HG03354 (cell line): ENCODE results near the gene PDGFA.

ENCODE experiments used
- ATAC-seq: cut with Tn5 transposase; IDR thresholded peaks from one replicate; pipeline ENCODE4 v1.9.1; 2021; ENCODE audit warnings: mild to moderate bottlenecking; ENCODE audit not compliant: unreplicated experiment, poor library complexity, severe bottlenecking

The PDGFA gene

DNA sequence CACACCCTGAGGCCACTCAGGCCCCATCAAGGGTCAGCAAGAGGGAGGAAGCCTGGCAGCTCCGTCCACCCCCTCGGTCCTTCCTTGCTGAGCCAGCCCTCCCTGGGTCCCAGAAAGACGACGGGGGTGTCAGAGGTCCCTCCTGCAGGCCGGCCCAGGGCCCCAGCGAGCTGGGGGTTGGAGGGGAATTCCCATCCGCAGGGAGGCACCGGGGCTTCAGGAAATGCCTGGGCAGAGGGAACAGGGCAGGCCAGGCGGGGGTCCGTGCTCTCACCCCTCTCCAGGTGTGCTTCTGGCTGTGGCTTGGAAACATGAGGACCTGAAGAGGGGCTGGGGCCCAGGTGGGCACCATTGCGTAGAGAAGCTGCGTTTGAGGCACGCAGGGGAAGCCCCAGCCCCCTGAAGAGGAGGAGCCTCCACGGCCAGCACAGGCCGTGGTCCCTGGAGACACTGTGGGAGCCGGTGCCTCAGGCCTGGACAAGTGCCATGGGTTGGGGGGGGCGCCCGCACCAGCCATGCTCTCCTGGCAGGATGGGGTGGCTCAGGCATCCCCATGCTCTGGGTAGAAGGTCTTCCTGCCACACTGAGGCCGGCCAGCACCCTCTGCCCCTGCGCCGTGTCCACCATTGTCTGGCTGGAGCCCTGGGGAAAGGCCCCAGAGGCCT, 66.7 kb downstream of the PDGFA start:
- no peak for ATAC-seq

DNA sequence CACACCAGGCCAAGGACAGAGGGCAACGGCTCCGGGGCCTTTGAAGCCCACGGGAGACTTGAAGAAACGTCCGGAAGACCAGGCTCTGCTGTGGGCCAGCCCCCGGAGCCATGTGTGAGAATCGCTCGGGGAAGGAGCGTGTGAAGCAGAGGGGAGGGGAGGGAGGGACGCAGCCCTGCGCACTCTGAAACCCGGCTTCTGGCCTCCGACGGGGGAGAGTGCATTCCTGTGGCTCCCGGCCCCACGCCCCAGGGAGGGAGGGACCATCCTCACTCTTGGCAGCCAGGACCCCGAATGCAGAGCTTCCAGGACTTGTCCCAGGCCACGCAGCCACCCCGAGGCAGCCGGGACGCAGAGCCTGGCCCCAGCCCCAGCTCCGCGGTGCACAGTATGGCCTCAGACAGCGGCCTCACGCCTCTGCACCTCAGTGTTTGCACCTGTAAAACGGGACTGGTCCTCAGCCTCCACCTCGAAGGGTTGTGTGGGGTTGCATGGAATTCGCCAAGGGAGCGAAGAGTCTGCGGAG, 67.4 kb downstream of the PDGFA start:
- no peak for ATAC-seq

- ATAC-seq, result no peak
Measured at GRCh38 chr7:451255-452225, 68.1 kb downstream of the PDGFA start.

DNA sequence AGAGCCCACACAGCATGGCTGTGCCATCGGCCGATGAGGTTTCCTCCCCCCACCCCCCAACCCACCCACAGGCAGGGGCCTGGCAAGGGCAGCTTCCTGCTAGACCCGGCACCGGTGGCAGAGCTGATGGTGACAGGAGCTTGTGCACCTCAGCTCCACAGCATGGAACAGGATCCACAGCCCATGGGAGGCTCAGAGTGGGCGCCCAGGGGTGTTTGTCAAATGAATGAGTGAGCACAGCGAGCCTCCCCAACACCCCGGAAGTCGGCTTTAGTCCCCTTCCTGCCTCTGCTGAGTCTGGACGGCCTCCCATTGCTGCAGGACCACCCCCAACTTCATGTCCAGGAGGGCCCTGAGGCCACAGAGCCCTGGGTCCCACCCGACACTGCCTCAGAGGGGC, 68.9 kb downstream of the PDGFA start:
- ATAC-seq, result no peak

DNA sequence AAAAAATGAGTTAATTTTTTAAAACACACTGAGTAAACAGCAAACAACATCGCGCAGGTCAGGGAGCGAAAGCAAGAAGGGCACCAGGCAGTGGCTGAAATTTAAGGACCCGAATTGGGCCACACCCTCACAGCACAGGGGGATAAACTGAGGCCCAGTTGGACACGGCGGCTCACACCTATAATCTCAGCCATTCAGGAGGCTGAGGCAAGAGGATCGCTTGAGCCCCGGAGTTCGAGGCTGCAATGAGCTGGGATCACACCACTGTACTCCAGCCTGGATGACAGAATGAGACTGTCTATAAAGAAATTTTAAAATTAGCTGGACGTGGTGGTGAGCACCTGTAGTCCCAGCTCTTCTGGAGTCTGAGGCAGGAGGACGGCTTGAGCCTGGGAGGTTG, 69.6 kb downstream of the PDGFA start:
- ATAC-seq, result no peak

DNA sequence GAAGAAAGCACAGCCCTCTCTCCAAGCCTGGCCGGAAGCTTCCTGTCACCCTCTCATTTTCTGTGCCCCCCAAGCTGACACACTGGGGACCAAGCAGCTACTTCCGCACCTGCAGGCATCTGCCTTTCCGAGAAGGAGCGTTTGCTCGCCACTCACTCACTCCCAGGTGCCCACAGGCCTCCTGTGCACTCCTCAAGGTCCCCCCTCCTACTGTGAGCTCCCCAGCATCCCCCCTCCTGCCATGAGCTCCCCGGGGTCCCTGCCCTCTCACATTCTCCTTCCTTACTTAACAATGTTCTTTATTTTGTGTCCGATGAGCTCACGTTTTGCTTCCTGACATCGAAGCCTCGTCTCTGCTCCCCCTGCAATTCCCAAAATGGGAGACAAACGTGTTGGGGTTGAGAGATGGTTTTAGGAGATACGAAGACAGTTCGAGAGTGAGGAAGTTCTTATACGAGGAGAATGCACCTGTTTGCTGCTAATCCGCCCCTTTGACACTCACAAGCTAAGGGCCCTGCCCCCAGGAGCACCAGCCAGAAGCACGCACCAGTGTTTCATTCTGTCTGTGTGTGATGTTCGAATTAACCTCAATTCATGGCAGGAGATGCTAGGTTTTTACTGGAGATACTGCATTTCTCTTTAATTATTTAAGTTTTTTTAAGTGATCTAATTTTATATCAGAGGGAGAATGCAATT, 70.2 kb downstream of the PDGFA start:
- ATAC-seq, result no peak

DNA sequence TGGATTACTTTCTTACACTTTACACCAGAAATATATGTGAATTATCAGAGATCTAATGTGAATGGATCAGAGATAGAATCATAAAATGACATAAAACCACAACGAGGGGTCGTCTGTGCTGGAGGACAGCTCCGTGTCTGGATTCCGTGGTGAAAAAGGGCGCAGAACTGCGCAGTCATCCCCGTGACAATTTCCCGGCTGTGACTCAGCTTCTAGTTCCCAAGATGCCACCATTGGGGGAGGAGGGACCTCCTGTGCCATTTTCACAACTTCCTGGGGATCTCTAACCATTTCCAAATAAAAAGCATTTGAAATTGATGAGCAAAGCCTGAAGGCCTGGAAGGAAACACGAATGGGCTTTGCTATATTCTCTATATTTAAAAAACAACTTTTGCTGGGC, 72.1 kb downstream of the PDGFA start:
- ATAC-seq, result no peak
